GM18499 (cell line): Measurements from ENCODE around the gene LONP2.

Experiments
- ATAC-seq: cut with Tn5 transposase; IDR thresholded peaks from one replicate; pipeline ENCODE4 v1.9.1; 2021; ENCODE audit warnings: moderate number of reproducible peaks; ENCODE audit not compliant: insufficient read depth, unreplicated experiment

LONP2 gene, protein sequence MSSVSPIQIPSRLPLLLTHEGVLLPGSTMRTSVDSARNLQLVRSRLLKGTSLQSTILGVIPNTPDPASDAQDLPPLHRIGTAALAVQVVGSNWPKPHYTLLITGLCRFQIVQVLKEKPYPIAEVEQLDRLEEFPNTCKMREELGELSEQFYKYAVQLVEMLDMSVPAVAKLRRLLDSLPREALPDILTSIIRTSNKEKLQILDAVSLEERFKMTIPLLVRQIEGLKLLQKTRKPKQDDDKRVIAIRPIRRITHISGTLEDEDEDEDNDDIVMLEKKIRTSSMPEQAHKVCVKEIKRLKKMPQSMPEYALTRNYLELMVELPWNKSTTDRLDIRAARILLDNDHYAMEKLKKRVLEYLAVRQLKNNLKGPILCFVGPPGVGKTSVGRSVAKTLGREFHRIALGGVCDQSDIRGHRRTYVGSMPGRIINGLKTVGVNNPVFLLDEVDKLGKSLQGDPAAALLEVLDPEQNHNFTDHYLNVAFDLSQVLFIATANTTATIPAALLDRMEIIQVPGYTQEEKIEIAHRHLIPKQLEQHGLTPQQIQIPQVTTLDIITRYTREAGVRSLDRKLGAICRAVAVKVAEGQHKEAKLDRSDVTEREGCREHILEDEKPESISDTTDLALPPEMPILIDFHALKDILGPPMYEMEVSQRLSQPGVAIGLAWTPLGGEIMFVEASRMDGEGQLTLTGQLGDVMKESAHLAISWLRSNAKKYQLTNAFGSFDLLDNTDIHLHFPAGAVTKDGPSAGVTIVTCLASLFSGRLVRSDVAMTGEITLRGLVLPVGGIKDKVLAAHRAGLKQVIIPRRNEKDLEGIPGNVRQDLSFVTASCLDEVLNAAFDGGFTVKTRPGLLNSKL

DNA sequence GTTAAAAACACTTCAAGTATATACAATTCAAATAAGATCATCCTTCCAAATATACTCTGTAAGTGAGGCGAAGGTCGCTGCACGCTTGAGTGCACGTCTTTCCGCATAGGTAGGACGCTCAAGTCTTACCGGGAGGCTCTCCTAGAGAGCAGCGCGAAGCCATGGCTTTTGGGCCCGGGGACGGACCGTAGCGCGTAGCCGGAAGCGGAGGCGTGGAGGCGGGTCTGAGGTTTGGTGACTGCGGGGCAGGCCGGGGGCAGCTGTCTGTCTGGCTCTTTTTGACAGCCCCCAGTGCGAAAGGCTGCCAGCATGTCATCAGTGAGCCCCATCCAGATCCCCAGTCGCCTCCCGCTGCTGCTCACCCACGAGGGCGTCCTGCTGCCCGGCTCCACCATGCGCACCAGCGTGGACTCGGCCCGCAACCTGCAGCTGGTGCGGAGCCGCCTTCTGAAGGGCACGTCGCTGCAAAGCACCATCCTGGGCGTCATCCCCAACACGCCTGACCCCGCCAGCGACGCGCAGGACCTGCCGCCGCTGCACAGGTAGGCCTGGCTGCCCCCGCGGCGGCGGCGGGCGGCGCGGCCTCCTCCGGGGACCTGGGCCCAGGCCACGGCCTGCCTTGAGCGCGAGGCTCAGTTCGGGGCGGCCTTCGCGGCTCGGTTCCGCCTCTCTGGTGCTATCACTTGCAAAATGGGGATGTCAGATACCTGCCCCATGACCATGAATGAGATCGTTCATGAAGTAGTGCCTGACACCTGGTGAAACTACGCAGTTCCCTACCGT, at the start of gene LONP2:
Gene LONP2, plus strand, starts transcription at position 221 of the 783 bp plus-strand sequence. Its CDS starts 89 bp downstream, at position 310.
- ATAC-seq, result peak; percentile 82

DNA sequence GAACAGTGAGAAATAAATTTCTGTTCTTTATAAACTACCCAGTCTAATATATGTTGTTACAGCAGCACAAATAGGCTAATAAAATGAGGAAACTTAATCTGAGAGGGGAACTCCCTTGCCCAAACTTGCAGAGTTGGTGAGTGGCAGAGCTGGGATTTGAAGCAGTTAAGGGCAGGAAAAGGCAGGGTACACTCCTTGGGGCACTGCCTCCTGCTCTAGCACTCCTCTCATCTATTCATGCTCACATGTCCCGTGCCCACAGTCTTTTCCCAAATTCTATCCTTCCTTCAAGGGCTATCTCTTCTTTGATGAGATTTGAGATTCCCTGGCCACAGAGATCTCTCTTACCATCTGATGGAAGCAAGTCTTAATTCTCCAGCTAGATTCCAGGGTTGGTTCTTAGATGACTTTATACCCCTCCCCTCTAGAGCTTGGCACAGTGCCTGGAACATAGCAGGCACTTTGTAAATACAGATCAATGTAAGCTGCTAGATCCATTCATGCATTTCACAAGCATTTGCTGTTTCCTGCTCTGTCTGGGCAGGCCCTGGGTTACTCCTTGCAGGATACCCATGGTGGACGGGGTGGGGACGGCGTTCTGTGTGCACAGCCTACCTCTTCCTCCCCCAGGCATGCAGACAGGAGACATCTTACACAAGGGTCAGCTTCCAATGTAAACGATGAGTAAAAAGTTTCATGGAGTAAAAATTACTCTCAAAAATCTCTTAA, 49.1 kb upstream of the LONP2 start:
- ATAC-seq, result no peak

DNA sequence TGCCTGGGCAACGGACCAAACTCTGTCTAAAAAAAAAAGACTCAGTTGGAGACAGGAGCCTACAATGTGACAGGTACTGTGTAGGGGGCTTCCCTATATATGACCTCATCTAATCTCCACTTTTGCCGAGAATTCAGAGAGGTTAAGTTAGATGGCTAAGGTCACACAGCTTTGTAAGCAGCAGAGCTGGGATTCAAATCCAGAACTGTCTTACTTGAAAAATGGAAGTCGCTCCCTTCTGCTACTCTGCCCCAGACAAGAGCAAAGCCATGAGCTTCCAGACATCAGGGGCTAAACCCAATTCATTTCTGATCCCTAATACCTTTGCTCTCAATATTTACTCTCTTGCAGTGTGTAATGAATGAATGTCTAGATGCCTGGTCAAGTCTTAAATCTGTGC, 46.8 kb upstream of the LONP2 start:
- ATAC-seq, result no peak

DNA sequence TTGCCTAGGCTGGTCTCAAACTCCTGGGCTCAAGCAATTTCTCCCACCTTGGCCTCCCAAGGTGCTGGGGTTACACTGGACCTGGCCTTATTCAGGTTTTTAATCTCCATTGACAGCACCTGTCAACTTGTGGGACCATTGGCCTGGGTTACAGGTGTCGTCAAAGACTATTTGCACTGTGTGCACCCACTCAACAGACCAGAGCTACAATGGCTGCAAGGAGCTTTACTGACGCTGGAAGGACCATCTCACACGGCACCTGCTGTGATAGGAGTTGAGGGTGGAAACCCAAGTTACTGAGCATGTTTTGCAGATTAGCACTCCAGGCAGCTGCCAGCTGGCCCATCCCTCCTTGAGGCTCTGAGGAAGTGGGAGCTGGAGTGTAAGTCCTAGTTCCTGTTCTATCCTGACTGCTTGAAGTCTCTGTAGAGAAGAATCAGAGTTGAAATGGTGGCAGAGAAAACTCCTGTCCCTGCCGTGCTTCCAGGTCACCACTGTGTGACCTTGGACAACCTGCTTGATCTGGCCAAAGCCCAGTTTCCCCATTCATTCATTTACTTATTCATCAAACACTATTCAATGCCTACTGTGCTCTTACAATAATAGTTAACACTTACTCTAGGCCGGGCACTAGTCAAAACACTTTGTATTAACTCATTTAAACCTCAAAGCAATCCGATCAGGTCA, 42.4 kb upstream of the LONP2 start:
- ATAC-seq, result no peak

DNA sequence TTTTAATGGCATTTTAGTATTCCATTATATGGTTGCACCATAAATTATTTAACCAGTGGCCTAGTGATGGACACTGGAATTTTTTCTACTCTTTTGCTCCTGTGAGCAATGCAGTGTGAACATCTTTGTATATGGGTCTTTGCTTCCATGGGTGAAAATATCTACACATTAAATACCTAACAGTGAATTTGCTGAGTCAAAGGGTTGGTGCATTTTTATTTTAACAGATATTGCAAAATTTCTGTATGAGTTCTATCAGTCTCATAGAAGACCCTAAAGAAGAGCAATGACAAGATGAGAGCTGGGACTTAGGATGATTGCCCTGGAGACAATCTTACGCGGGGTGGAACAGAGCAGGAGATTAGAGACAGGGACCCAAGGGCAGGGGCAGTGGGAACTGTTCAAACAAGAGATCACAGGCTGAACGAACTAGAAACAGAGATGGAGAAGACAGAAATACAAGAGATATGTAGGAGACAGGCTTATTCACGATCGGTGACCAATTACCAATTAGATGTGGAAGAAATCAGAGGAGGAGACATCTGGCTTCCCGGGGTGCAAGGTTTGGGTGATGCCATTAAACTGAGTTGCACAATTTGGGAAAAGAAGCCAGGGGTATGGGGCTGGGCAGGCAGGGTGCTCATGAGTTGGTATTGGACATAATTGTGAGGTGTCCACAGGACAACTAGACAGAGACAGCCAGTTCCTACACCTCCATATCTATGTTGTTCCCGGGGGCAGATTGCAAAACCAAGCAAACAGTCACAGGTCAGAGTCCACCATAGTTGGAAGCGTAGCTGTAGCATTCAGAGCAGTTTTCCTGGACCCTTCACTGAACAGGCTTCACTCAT, 39.9 kb upstream of the LONP2 start:
- ATAC-seq, result no peak

DNA sequence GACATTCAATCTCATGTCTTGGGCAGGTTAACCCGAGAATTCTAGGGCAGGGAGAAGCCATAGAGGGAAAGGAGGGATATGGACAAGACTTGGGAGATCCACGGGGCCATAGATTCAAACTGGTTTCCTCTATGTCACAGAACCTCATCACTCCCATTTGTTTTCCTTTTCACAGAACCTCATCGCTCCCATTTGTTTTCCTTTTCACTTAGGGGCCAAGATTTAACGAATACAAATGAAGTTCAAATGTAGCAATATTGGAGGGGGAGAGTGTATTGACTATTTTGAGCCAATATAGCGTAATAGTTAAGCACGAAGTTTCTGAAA, 39.3 kb upstream of the LONP2 start:
- no peak for ATAC-seq

DNA sequence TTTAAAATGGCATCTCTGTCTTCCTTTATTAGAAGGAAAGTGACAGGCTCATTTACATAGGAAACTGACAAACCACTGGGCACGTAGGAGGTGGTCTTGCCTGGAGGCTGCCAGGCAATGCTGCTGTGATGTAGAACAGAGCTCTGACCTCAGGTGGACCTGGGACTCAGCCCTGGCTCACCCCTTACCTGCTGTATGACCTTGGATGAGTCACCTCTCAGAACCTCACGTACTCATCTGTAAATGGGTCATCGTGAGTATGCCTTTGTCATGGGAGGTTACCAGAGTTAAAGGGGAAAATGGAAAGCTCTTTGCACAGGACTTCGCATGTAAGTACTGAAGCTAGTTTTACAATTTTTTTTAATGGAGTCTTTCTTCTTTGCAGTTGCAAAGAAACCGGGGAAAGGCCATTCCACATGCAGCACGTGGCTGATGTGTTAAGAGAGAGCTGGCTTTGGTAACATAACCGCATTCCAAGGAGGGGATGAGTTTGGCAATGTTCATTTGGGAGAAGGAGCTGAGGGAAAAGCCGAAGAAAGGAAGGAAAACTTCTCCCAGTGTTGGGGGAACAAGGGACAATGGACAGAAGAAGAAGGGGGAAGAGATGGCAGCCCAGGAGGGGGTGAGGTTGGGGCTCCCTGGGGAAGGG, 37.4 kb upstream of the LONP2 start:
- no peak for ATAC-seq

DNA sequence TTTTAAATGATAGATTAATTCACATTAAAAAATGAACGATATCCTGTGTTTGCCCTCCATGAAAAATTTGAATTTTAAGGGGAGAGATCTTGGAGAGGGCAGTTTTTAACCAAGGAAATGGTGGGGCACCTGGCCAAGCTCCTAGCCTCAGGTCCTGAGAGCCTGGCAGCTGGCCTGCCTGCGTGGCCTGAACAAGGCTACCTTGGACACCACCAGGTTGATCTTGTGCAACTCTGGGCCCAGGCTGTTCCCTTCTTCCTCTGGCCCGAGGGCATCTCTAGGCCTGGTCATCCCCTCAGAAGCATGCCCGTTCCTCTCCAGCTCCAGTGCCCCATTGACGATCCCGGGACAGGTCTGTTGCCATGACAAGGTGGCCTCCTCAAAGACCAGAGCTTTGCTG, 33.4 kb upstream of the LONP2 start:
- ATAC-seq, result no peak

DNA sequence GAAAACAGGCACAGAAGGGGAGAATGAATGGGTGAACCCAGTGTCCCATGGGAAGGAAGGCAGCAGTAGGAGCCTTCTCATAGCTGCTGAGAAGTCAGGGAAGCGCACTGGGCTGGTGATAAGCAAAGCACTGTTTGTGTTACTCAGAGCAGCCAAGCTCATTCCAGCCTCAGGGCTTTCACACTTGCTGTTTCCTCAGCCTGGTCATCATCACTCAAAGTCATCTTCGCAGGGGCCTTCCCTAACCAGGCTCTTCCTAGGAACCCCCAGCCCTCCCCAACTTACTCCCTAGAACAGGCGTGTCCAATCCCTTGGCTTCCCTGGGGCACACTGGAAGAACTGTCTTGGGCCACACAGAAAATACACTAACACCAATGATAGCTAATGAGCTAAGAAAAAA, 32.1 kb upstream of the LONP2 start:
- ATAC-seq, result no peak

DNA sequence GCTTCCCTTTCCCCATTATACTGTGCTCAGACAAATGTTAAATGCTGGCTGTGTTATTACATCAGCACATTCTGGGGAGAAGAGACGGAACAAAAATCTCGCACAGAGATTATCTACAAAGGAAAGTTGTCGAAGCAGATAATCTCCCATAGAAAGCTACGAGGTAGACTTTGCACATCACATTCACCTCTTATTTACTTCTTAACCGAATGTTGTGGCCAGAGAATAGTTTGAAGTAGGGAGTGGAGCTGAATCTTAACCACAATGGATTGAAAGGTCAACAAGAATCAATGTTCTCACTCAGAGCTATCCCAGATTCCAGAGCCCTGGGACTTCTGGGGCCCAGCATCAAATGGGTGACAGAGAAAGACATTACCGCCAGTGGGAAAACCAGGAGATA, 28.4 kb upstream of the LONP2 start:
- no peak for ATAC-seq

DNA sequence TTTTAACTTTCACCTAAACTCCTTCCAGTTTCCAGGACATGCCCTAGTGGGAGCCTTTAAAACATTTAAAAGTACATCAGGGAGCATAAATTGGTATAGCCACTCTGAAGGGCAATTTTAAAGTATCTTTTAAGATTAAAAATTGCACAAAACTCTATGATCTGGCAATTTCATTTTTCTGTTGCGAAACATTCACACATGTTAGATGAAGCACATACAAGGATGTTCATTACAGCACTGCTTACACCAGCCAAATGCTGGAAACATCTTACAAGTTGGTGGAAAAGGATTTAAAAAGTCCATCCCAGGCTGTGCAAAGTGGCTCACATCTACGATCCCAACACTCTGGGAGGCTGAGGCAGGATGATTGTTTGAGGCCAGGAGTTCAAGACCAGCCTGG, 26.4 kb upstream of the LONP2 start:
- ATAC-seq, result no peak

DNA sequence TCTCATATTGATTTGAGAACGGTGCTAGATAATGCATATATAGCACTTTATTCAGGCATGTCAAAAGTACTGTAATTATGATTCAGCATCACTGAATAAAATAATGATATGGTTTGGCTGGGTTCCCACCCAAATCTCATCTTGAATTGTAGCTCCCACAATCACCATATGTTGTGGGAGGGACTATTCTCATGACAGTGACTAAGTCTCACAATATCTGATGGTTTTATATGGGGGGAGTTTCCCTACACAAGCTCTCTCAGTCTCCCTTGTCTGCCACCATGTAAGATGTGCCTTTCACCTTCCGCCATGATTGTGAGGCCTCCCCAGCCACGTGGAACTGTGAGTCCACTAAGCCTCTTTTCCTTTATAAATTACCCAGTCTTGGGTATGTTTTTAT, 25.6 kb upstream of the LONP2 start:
- no peak for ATAC-seq

DNA sequence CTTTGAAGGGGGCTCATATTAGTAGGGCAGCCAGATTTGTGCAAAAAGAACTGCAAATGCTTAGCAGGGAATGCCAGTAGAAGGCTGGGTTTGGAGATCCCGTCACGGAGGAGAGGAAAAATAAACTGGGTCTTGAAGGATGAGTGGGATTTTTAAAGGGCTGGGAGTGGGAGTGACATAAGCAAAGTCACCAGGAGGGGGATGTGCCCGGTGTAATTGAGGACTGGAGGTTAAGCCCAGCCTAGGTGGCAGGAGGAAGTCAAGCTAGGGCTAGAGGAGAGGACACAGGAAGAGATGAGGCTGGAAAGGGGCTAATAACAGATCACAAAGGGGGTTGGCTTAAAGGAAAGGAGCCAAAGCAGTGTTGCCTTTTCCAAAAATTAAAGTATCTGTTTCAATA, 23.2 kb upstream of the LONP2 start:
- no peak for ATAC-seq

DNA sequence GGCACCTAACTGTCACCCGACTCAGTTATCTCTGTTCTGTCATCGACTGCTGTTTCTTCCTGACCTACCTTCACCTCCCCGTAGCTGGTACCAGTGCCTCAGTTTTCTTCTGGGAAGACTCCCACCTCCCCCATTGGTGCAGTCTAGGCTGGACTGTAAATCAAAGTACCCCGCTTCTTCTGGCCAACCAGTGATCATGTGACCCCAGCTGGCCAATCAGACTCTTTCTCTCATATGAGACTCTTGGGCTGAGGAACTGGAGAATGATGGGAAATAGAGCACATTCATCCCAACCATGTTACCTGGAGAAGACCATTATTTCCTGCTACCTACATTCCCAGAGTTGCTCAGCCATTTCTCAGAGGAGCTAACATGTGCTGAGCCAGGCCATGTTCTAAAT, 20.6 kb upstream of the LONP2 start:
- ATAC-seq, result no peak

DNA sequence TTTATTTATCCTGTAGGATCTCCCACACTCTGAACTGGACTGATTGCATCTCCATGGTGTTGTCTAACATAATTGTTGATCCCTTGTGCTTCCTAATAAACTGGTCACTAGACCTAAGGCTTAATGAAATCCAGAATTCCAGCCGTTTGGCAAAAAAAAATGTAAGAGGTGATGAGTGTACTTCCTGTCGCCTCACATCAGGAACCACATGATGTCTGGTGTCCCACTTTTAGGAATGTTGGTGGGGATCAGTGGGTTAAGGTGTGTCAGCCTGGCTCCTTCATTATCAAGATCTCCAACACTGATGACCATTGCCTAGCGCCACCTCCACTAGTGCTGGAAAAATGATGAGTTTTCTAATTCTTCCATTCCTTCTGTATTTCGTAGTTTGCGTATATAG, 18.6 kb upstream of the LONP2 start:
- no peak for ATAC-seq

DNA sequence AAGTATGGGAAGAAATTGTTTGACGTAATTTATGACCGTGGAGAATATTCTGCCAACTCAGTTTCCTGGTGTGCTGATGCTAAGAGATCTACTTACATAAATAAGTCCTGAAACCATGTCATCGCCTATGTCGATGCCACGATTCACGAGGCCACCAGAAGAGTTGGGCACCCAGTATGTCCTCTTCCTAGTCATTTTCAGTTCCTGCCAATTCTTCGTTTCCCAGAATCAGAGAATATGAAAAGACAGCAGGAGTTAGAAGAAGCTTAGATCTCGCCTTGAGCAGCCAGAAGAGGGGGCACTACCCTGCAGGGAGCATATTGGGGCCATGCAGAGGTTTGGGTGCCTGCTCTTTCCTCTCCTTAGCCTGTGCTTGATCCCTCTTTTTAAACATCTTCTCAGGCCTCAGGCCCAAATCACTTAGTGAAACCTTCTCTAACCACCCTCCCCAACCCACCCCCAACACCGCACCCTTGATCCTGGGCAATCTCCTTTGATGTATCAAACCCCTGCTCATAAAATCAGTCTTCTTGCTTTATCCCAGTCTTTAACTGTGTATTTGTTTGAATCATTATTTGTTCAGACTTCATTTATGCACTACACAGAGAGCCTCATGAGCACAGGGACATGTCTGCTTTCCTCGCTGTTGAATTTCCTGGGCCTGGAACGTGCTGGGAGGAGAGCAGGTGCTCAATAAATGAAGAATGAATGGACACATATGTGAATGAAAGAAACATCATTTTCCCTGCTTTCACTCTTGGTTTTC, 12.2 kb upstream of the LONP2 start:
- no peak for ATAC-seq

DNA sequence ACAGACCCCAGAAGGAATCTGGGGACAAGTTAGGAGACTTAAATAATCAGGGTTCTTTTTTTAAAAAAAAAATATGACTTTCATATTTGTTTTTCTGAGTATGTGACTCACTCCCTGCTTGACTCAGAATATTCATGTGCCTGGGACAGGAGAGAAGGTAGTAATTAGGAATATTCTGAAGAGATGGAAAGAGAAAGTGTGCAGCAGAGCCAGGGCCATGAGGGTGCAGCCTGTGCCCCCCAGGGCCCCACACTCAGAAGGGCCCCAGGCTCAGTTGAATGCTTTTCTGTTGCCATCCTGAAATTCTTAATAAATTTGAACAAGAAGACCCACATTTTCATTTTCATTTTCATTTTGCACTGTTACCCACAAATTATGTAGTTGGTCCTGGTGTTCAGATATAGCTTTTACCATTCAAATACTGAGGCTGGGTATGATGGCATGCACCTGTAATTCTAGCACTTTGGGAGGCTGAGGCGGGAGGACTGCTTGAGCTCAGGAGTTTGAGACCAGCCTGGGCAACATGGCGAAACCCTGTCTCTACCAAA, 11.5 kb upstream of the LONP2 start:
- ATAC-seq, result no peak
